KMS-11 (cell line): ENCODE data around the gene SLC24A4.

Experiments
- H2AFZ ChIP-seq: fragments of 200-600 bp; sonication (generic); 2 replicates; pipeline ENCODE4 v1.6.1; 2016; ENCODE audit warnings: antibody characterized with exemption, mixed run types, low read depth
- H3K27ac ChIP-seq: fragments of 200-600 bp; sonication (generic); 2 replicates; pipeline ENCODE4 v1.6.1; 2016; ENCODE audit warnings: mild to moderate bottlenecking, mixed run types
- H3K27me3 ChIP-seq: fragments of 200-600 bp; sonication (generic); 2 replicates; pipeline ENCODE4 v1.6.1; 2017; ENCODE audit warnings: mild to moderate bottlenecking, low read depth, mixed run types, moderate library complexity; ENCODE audit not compliant: insufficient read depth
- H3K36me3 ChIP-seq: fragments of 200-600 bp; sonication (generic); 2 replicates; pipeline ENCODE4 v1.6.1; 2017; ENCODE audit warnings: mild to moderate bottlenecking, mixed run types; ENCODE audit not compliant: insufficient read depth
- H3K4me1 ChIP-seq: fragments of 200-600 bp; sonication (generic); 2 replicates; pipeline ENCODE4 v1.6.1; 2016; ENCODE audit warnings: mild to moderate bottlenecking, low read depth, mixed run types; ENCODE audit not compliant: poor library complexity, severe bottlenecking
- H3K4me2 ChIP-seq: fragments of 200-600 bp; sonication (generic); 2 replicates; pipeline ENCODE4 v1.7.0; 2016; ENCODE audit warnings: mild to moderate bottlenecking, mixed run types
- H3K4me3 ChIP-seq: fragments of 200-600 bp; sonication (generic); IDR thresholded peaks from 2 replicates; pipeline ENCODE4 v1.6.1; 2017; ENCODE audit warnings: low read depth, low read length, mixed read lengths; ENCODE audit not compliant: insufficient read depth
- H3K79me2 ChIP-seq: fragments of 200-600 bp; sonication (generic); 2 replicates; pipeline ENCODE4 v1.6.1; 2016; ENCODE audit warnings: low read depth, mixed run types; ENCODE audit not compliant: insufficient read depth
- H3K9ac ChIP-seq: fragments of 200-600 bp; sonication (generic); 2 replicates; pipeline ENCODE4 v1.6.1; 2016; ENCODE audit warnings: mild to moderate bottlenecking, mixed run types
- H4K20me1 ChIP-seq: fragments of 200-600 bp; sonication (generic); 2 replicates; pipeline ENCODE4 v1.6.1; 2016; ENCODE audit warnings: mild to moderate bottlenecking, mixed run types; ENCODE audit not compliant: insufficient read depth
- CTCF ChIP-seq: fragments of 200-600 bp; sonication (generic); conservative IDR thresholded peaks from 2 replicates; pipeline ENCODE4 v1.6.1; 2017; ENCODE audit warnings: low read depth, mild to moderate bottlenecking, antibody characterized with exemption, low read length, moderate library complexity, mixed read lengths

The SLC24A4 gene

GRCh38 chr14:92416544-92416943 lies 93.6 kb downstream of the SLC24A4 start:
- no peaks in the 10 kb centered on the region for H3K4me1 ChIP-seq
- H2AFZ ChIP-seq = no peak overlapping the region
- no peak overlapping the region for H3K9ac ChIP-seq
- no peaks in the 10 kb centered on the region for H4K20me1 ChIP-seq
- H3K4me2 ChIP-seq = no peak overlapping the region
- no peak overlapping the region for H3K4me3 ChIP-seq
- no peak for TF ChIP-seq CTCF
- no peaks in the 10 kb centered on the region for H3K79me2 ChIP-seq
- no peaks in the 10 kb centered on the region for H3K36me3 ChIP-seq
- H3K27ac ChIP-seq = no peak overlapping the region
- no peaks in the 10 kb centered on the region for H3K27me3 ChIP-seq

- no peak for TF ChIP-seq CTCF
- Histone ChIP-seq H3K79me2 (no peaks in the 10 kb centered on the region), H4K20me1 (no peaks in the 10 kb centered on the region), H3K36me3 (no peaks in the 10 kb centered on the region), H3K9ac (no peak overlapping the region), H3K27ac (no peak overlapping the region), H3K4me2 (no peak overlapping the region), H3K4me1 (no peaks in the 10 kb centered on the region), H2AFZ (no peak overlapping the region), H3K4me3 (no peak overlapping the region), H3K27me3 (no peaks in the 10 kb centered on the region)
These were observed 94.8 kb downstream of the SLC24A4 start for GRCh38 chr14:92417759-92418158.

- Histone ChIP-seq H3K4me2 (no peak overlapping the region), H3K27me3 (no peaks in the 10 kb centered on the region), H3K27ac (no peak overlapping the region), H3K9ac (no peak overlapping the region), H3K79me2 (no peaks in the 10 kb centered on the region), H2AFZ (no peak overlapping the region), H4K20me1 (no peaks in the 10 kb centered on the region), H3K4me3 (no peak overlapping the region), H3K36me3 (no peaks in the 10 kb centered on the region), H3K4me1 (no peaks in the 10 kb centered on the region)
- TF ChIP-seq CTCF = no peak
These were observed 98.8 kb downstream of the SLC24A4 start for GRCh38 chr14:92421751-92422150.

GRCh38 chr14:92425101-92425500 lies 102.1 kb downstream of the SLC24A4 start:
- Histone ChIP-seq H3K4me1 (no peaks in the 10 kb centered on the region), H3K4me2 (no peak overlapping the region), H3K9ac (no peak overlapping the region), H3K4me3 (no peak overlapping the region), H3K36me3 (no peaks in the 10 kb centered on the region), H4K20me1 (no peaks in the 10 kb centered on the region), H3K27ac (no peak overlapping the region), H2AFZ (no peak overlapping the region), H3K27me3 (no peaks in the 10 kb centered on the region), H3K79me2 (no peaks in the 10 kb centered on the region)
- TF ChIP-seq CTCF = no peak

- no peak overlapping the region for H2AFZ ChIP-seq
- H3K4me3 ChIP-seq = no peak overlapping the region
- no peak overlapping the region for H3K27ac ChIP-seq
- H3K36me3 ChIP-seq = no peaks in the 10 kb centered on the region
- H3K4me1 ChIP-seq = no peaks in the 10 kb centered on the region
- no peak overlapping the region for H3K4me2 ChIP-seq
- H3K79me2 ChIP-seq = no peaks in the 10 kb centered on the region
- no peaks in the 10 kb centered on the region for H4K20me1 ChIP-seq
- TF ChIP-seq CTCF = no peak
- no peaks in the 10 kb centered on the region for H3K27me3 ChIP-seq
- H3K9ac ChIP-seq = no peak overlapping the region
These were observed 103.3 kb downstream of the SLC24A4 start for GRCh38 chr14:92426237-92426636.
